ENCODE data around the gene RCN1. TPM values are rescaled to one million over a fixed set of nuclear protein-coding genes. Genes with fewer than 3 reads are reported as not detected.

Gene RCN1
- total RNA-seq, 1 experiment from 2014 or later: 99.8 TPM

DNA sequence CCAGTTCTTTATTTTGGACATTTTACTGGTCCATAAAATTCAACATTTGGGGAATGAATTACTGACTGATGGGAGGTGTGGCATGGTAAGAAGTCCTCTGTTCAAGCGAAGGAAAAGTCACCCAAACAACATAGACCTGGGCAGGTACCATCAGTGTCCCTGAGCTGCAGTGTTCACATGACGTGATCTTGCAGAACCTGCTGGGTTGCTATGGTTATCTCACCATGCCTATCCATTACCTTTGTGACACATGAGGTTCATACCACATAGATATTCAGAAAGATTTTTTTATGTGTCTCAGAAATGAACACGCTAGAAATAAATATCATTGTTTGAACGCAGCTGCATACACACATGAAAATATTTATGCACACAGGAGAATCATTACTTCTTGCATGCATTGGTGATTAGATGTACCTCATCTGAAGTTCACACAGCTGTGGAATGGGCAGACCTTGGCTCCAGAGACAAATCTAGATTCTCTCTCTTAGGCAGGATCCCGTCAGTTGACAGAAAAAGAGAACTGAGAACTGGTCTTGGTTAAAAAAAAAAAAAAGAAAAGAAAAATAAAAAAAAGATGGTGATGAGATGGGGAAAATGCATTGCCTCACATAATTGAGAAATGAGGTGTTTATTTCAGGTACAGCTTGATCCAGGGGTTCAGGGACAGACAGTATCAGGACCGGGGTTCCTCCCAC lies 21.4 kb upstream of the RCN1 start (continued):
- TF ChIP-seq, protein P1, sequence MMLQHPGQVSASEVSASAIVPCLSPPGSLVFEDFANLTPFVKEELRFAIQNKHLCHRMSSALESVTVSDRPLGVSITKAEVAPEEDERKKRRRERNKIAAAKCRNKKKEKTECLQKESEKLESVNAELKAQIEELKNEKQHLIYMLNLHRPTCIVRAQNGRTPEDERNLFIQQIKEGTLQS (IDR thresholded peaks at IDR 0.05): no peak
- no peak for TF ChIP-seq EZH2 (IDR thresholded peaks at IDR 0.05)
- TF ChIP-seq CEBPB (IDR thresholded peaks at IDR 0.05; ENCODE audit: low read depth): no peak
- TF ChIP-seq SIN3A (IDR thresholded peaks at IDR 0.05; ENCODE audit: low read depth): no peak
- no peak for TF ChIP-seq EZH2phosphoT487 (IDR thresholded peaks at IDR 0.05; ENCODE audit: borderline replicate concordance)
- TF ChIP-seq POLR2A (IDR thresholded peaks at IDR 0.05; ENCODE audit: borderline replicate concordance, extremely low read depth, insufficient read depth, insufficient read length): no peak
- TF ChIP-seq ZFX (IDR thresholded peaks at IDR 0.05): no peak

DNA sequence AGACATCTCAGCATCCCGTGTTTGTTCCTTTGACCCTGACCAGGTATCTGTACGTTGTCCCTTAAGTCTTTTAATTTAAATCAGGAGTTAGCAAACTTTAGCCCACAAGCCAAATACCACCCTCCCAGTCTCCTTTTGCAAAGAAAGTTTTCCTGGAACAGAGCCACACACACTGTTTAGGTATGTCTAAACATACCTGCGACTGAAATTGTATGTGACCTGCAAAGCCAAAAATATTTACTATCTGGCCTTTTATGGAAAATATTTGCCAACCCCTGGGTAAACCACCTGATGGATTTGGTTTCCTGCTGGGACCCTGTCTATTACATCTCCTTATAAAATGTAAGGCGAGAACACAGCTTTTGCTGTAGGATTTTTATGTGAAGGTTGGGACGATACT lies 20.2 kb upstream of the RCN1 start:
- Histone ChIP-seq H3K27ac (ENCODE audit: low read depth, low read length) (no peak overlapping the region), H3K9ac (ENCODE audit: low read length) (no peak overlapping the region), H4K20me1 (ENCODE audit: insufficient read depth) (no peaks in the 10 kb centered on the region), H3K79me2 (ENCODE audit: insufficient read depth, low read length) (no peaks in the 10 kb centered on the region), H3K9me3 (ENCODE audit: control insufficient read depth in 1 of 2, insufficient read depth in 1 of 2, low read depth in 1 of 2, low read length in 2 of 2) (no peaks in the 10 kb centered on the region), H3K36me3 (ENCODE audit: control insufficient read depth in 1 of 2, insufficient read depth in 2 of 2, low read length in 2 of 2) (no peaks in the 10 kb centered on the region), H3K4me1 (ENCODE audit: control insufficient read depth in 1 of 2, insufficient read depth in 2 of 2, low read length in 2 of 2) (peaks cover 4 to 13% of the 10 kb centered on the region in 2 experiments; a peak in 3 of 4 replicates), H3K9me2 (ENCODE audit: insufficient read depth) (no peaks in the 10 kb centered on the region), H3K27me3 (ENCODE audit: insufficient read depth, low read length) (no peaks in the 10 kb centered on the region), H2AFZ (ENCODE audit: low read depth, low read length, poor library complexity, severe bottlenecking) (no peak overlapping the region), H3K4me2 (ENCODE audit: low read length) (no peak overlapping the region), H3K4me3 (replicated peaks in 1 of 2; ENCODE audit: low read depth in 1 of 2, low read length in 2 of 2) (no peak overlapping the region)
- ChIA-PET CTCF (no interaction called here), POLR2A (no interaction called here), RAD21 (ENCODE audit: low non-redundant PET in 1 of 2, low total read pairs in 2 of 2, uncharacterized antibody in 2 of 2, unreplicated experiment in 2 of 2) (no interaction called here)
- TF ChIP-seq, protein P2, sequence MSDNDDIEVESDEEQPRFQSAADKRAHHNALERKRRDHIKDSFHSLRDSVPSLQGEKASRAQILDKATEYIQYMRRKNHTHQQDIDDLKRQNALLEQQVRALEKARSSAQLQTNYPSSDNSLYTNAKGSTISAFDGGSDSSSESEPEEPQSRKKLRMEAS (IDR thresholded peaks at IDR 0.05): no peak
- TF ChIP-seq EZH2 (IDR thresholded peaks at IDR 0.05) (no peak), SRF (IDR thresholded peaks at IDR 0.05; ENCODE audit: low read depth) (no peak), ZFX (IDR thresholded peaks at IDR 0.05) (no peak), SIN3A (IDR thresholded peaks at IDR 0.05; ENCODE audit: low read depth) (no peak), RAD21 (IDR thresholded peaks at IDR 0.05; ENCODE audit: low read depth) (no peak), YY1 (IDR thresholded peaks at IDR 0.05; ENCODE audit: extremely low read depth, insufficient replicate concordance, low read depth, low read length) (no peak), SP1 (IDR thresholded peaks at IDR 0.05; ENCODE audit: low read depth) (no peak), CBX3 (IDR thresholded peaks at IDR 0.05; ENCODE audit: low read depth) (no peak), CEBPB (IDR thresholded peaks at IDR 0.05; ENCODE audit: low read depth) (no peak), POLR2A (IDR thresholded peaks at IDR 0.05; ENCODE audit: borderline replicate concordance, extremely low read depth, insufficient read depth, insufficient read length) (no peak)
- TF ChIP-seq, protein P1 (IDR thresholded peaks at IDR 0.05): no peak
- no TSS peak for BruUV-seq (replicated peaks)
- DNase-seq (ENCODE audit: low read depth, low spot score) (no peak), ATAC-seq (no peak)
- intact Hi-C loops (cut with micrococcal nuclease): no loop called here
